A673 (cell line): ENCODE data around the gene TRAP1.

Source experiments
- EZH2 ChIP-seq: fragments of 200-600 bp; sonication (generic); IDR thresholded peaks from 2 replicates; pipeline ENCODE4 v1.6.1; 2017; ENCODE audit warnings: borderline replicate concordance, low read depth, mild to moderate bottlenecking, mixed read lengths, antibody characterized with exemption, low read length; ENCODE audit not compliant: poor library complexity, severe bottlenecking
- TF ChIP-seq, protein P1 (sequence below): fragments of 300-800, 200-600 bp; sonication (generic); conservative IDR thresholded peaks from 2 replicates; pipeline ENCODE4 v1.5.1; 2017; ENCODE audit warnings: low read depth, mild to moderate bottlenecking, antibody characterized with exemption, low read length, moderate library complexity, mixed read lengths

DNA sequence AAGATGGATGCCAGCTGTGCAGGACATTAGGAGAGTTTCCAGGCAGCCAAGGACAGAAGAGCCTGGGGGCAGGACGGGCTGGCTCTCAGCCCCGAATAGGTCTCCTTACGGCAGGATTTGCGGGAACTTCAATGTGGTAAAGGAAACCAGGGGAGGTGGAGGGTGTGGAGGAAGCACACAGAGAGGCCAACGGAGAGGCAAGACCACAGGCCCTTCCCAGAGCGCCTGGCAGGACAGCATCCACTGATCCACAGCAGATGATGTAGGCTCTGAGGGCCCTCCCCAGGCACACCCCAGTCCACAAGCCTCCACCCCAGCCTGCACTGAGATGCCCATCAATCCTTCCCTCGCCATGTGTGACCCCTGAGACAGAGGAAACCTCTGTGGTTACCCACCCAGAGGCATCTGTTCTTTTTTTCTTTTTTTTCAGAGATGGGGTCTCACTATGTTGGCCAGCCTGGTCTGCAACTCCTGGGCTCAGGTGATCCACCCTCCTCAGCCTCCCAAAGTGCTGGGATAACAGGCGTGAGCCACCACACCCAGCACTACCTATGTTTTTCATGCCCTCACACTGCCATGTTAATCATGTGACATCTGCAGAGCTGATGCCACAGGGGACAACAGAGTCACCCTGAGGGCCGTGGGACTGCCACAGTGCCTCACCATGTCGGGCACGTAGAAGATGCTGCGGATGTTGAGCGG, 43.5 kb downstream of the TRAP1 start:
- TF ChIP-seq, protein P1, sequence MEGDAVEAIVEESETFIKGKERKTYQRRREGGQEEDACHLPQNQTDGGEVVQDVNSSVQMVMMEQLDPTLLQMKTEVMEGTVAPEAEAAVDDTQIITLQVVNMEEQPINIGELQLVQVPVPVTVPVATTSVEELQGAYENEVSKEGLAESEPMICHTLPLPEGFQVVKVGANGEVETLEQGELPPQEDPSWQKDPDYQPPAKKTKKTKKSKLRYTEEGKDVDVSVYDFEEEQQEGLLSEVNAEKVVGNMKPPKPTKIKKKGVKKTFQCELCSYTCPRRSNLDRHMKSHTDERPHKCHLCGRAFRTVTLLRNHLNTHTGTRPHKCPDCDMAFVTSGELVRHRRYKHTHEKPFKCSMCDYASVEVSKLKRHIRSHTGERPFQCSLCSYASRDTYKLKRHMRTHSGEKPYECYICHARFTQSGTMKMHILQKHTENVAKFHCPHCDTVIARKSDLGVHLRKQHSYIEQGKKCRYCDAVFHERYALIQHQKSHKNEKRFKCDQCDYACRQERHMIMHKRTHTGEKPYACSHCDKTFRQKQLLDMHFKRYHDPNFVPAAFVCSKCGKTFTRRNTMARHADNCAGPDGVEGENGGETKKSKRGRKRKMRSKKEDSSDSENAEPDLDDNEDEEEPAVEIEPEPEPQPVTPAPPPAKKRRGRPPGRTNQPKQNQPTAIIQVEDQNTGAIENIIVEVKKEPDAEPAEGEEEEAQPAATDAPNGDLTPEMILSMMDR = no peak
- no peak for TF ChIP-seq EZH2
